PC-9 (cell line): ENCODE data around the gene AIF1.

ENCODE experiments used
- CTCF ChIP-seq: fragments of 200-600 bp; sonication (generic); conservative IDR thresholded peaks from 2 replicates; pipeline ENCODE4 v1.6.1; 2017; ENCODE audit warnings: mixed run types, antibody characterized with exemption, mild to moderate bottlenecking, moderate library complexity
- EZH2 ChIP-seq: fragments of 200-600 bp; sonication (generic); IDR thresholded peaks from 2 replicates; pipeline ENCODE4 v1.8.0; 2017; ENCODE audit warnings: antibody characterized with exemption, low read depth

GRCh38 chr6:31574106-31575061 is 40.6 kb upstream of the AIF1 start:
- TF ChIP-seq CTCF (no peak), EZH2 (no peak)
